ENCODE data around the gene RAB34.
"Not testable (repeated sequence)": the region's sequence is repeated elsewhere in the genome, so short reads cannot be mapped to it uniquely, and the experiment has no call there.

Gene RAB34

GRCh38 chr17:28744104-28744971 is 26.7 kb upstream of the RAB34 start:
- H3K27me3 ChIP-seq (ENCODE audit: low read depth, low read length) = no peaks in the 10 kb centered on the region
- peaks cover 2 to 6% of the 10 kb centered on the region in 2 donors for H3K36me3 ChIP-seq (ENCODE audit: control insufficient read depth in 1 of 2, insufficient read depth in 2 of 2, low read length in 2 of 2)
- H3K4me1 ChIP-seq (ENCODE audit: control insufficient read depth in 1 of 2, insufficient read depth in 2 of 2, low read length in 2 of 2) = peaks cover 12 to 28% of the 10 kb centered on the region in 2 donors
- H3K27ac ChIP-seq (ENCODE audit: low read length) = peak overlapping the region; percentile 94
- H3K9me3 ChIP-seq (ENCODE audit: control insufficient read depth in 1 of 2, low read length in 2 of 2) = no peaks in the 10 kb centered on the region
- H3K4me3 ChIP-seq (ENCODE audit: low read depth in 1 of 2, low read length in 2 of 2) = peak overlapping the region; percentile 78 to 87

GRCh38 chr17:28743243-28744103 is 25.8 kb upstream of the RAB34 start, which contains the start of gene TRAF4:
Gene TRAF4, plus strand, starts transcription at chr17:28744011. Its CDS starts 102 bp downstream, at chr17:28744113.
- Histone ChIP-seq H3K4me3 (ENCODE audit: low read depth in 1 of 2, low read length in 2 of 2) (peak within 1 kb of the TSS; percentile 78 to 87), H3K9me3 (ENCODE audit: control insufficient read depth in 1 of 2, low read length in 2 of 2) (no peaks in the 10 kb centered on the region), H3K27me3 (ENCODE audit: low read depth, low read length) (no peaks in the 10 kb centered on the region), H3K27ac (ENCODE audit: low read length) (peak within 1 kb of the TSS; percentile 94), H3K36me3 (ENCODE audit: control insufficient read depth in 1 of 2, insufficient read depth in 2 of 2, low read length in 2 of 2) (peaks cover 0 to 4% of the 10 kb centered on the region in 2 donors), H3K4me1 (ENCODE audit: control insufficient read depth in 1 of 2, insufficient read depth in 2 of 2, low read length in 2 of 2) (peaks cover 12 to 28% of the 10 kb centered on the region in 2 donors)

GRCh38 chr17:28741358-28742349 is 24.0 kb upstream of the RAB34 start:
- Histone ChIP-seq H3K27me3 (ENCODE audit: low read depth, low read length) (no peaks in the 10 kb centered on the region), H3K27ac (ENCODE audit: low read length) (no peak overlapping the region), H3K4me3 (ENCODE audit: low read depth in 1 of 2, low read length in 2 of 2) (no peak overlapping the region), H3K36me3 (ENCODE audit: control insufficient read depth in 1 of 2, insufficient read depth in 2 of 2, low read length in 2 of 2) (no peaks in the 10 kb centered on the region), H3K9me3 (ENCODE audit: control insufficient read depth in 1 of 2, low read length in 2 of 2) (no peaks in the 10 kb centered on the region), H3K4me1 (ENCODE audit: control insufficient read depth in 1 of 2, insufficient read depth in 2 of 2, low read length in 2 of 2) (peaks cover 7 to 27% of the 10 kb centered on the region in 2 donors)

- H3K27ac ChIP-seq (ENCODE audit: low read length) = no peak overlapping the region
- H3K4me1 ChIP-seq (ENCODE audit: control insufficient read depth in 1 of 2, insufficient read depth in 2 of 2, low read length in 2 of 2) = peaks cover under 1 to 18% of the 10 kb centered on the region in 2 donors
- no peaks in the 10 kb centered on the region for H3K9me3 ChIP-seq (ENCODE audit: control insufficient read depth in 1 of 2, low read length in 2 of 2)
- H3K27me3 ChIP-seq (ENCODE audit: low read depth, low read length) = no peaks in the 10 kb centered on the region
- H3K36me3 ChIP-seq (ENCODE audit: control insufficient read depth in 1 of 2, insufficient read depth in 2 of 2, low read length in 2 of 2) = no peaks in the 10 kb centered on the region
- H3K4me3 ChIP-seq (ENCODE audit: low read depth in 1 of 2, low read length in 2 of 2) = no peak overlapping the region
These were observed 23.0 kb upstream of the RAB34 start for GRCh38 chr17:28740406-28741357.

GRCh38 chr17:28738680-28739384 is 21.2 kb upstream of the RAB34 start:
- Histone ChIP-seq H3K4me1 (ENCODE audit: control insufficient read depth in 1 of 2, insufficient read depth in 2 of 2, low read length in 2 of 2) (peaks cover 0 to 6% of the 10 kb centered on the region in 2 donors), H3K36me3 (ENCODE audit: control insufficient read depth in 1 of 2, insufficient read depth in 2 of 2, low read length in 2 of 2) (no peaks in the 10 kb centered on the region), H3K27me3 (ENCODE audit: low read depth, low read length) (no peaks in the 10 kb centered on the region), H3K9me3 (ENCODE audit: control insufficient read depth in 1 of 2, low read length in 2 of 2) (no peaks in the 10 kb centered on the region), H3K4me3 (ENCODE audit: low read depth in 1 of 2, low read length in 2 of 2) (no peak overlapping the region), H3K27ac (ENCODE audit: low read length) (no peak overlapping the region)

GRCh38 chr17:28737770-28738679 is 20.4 kb upstream of the RAB34 start:
- no peaks in the 10 kb centered on the region for H3K9me3 ChIP-seq (ENCODE audit: control insufficient read depth in 1 of 2, low read length in 2 of 2)

GRCh38 chr17:28737316-28737715 is 19.6 kb upstream of the RAB34 start:
- H3K27me3 ChIP-seq (ENCODE audit: low read depth, low read length) = no peaks in the 10 kb centered on the region
- no peaks in the 10 kb centered on the region for H3K36me3 ChIP-seq (ENCODE audit: control insufficient read depth in 1 of 2, insufficient read depth in 2 of 2, low read length in 2 of 2)
- no peak overlapping the region for H3K4me3 ChIP-seq (ENCODE audit: low read depth in 1 of 2, low read length in 2 of 2)
- H3K4me1 ChIP-seq (ENCODE audit: control insufficient read depth in 1 of 2, insufficient read depth in 2 of 2, low read length in 2 of 2) = no peaks in the 10 kb centered on the region
- H3K27ac ChIP-seq (ENCODE audit: low read length) = no peak overlapping the region
- no peaks in the 10 kb centered on the region for H3K9me3 ChIP-seq (ENCODE audit: control insufficient read depth in 1 of 2, low read length in 2 of 2)

More at GRCh38 chr17:28737770-28738679, 20.4 kb upstream of the RAB34 start:
- H3K4me3 ChIP-seq (ENCODE audit: low read depth in 1 of 2, low read length in 2 of 2) = no peak overlapping the region
- H3K36me3 ChIP-seq (ENCODE audit: control insufficient read depth in 1 of 2, insufficient read depth in 2 of 2, low read length in 2 of 2) = no peaks in the 10 kb centered on the region
- H3K4me1 ChIP-seq (ENCODE audit: control insufficient read depth in 1 of 2, insufficient read depth in 2 of 2, low read length in 2 of 2) = peaks cover 0 to 1% of the 10 kb centered on the region in 2 donors
- H3K27me3 ChIP-seq (ENCODE audit: low read depth, low read length) = no peaks in the 10 kb centered on the region
- H3K27ac ChIP-seq (ENCODE audit: low read length) = no peak overlapping the region

- not testable (repeated sequence) for H3K4me1 ChIP-seq (ENCODE audit: control insufficient read depth in 1 of 2, insufficient read depth in 2 of 2, low read length in 2 of 2); H3K4me3 ChIP-seq (ENCODE audit: low read depth in 1 of 2, low read length in 2 of 2); H3K27ac ChIP-seq (ENCODE audit: low read length); H3K36me3 ChIP-seq (ENCODE audit: control insufficient read depth in 1 of 2, insufficient read depth in 2 of 2, low read length in 2 of 2); H3K27me3 ChIP-seq (ENCODE audit: low read depth, low read length); H3K9me3 ChIP-seq (ENCODE audit: control insufficient read depth in 1 of 2, low read length in 2 of 2)
These were observed 18.5 kb upstream of the RAB34 start for GRCh38 chr17:28735913-28736769.

Data from muscle layer of duodenum (tissue), 2 donors.